ENCODE measurements around the gene TRIM65.

DNA sequence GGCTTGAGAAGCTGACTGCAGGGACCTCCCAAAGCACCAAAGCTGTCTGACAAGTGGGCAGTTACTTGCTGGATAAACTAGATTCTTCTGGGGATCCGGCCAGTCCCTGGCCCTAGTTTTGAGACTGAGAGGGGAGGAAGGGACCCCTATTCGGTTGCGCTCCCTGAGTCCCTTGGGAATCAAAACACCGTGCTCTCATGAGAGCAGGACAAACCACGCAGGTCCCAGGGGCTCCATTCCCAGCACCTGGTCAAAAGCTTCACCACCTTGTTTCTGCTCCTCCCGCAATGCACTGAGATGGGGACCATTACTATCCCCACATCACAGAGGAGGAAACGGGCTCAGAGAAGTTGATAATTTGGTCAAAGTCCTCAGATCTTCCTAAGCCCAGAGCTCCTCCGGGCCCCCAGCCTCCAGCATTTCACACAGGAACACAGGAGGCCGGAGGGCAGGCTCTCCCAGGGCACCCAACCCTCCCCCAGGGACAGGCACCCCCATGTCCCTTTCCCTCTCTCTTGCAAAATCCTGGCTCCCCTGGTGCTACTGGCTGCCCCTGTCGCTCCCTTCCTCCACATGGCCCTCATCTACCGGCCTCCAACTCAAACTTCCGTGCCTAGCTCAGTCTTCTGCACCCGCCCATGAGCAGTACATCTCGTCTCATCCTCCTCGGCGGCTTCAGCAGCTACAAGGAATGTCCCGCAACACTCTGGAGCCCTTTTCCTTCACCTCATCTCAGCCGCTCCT, 3.3 kb downstream of the TRIM65 start:
- TF ChIP-seq EZH2phosphoT487 (IDR thresholded peaks at IDR 0.05; ENCODE audit: unreplicated experiment) (no peak), ZNF331 (CRISPR knock-in tag; IDR thresholded peaks at IDR 0.05; ENCODE audit: low read depth) (no peak), POLR2AphosphoS5 (IDR thresholded peaks at IDR 0.05; ENCODE audit: low read depth) (no peak), EZH2 (IDR thresholded peaks at IDR 0.05; ENCODE audit: low read depth, unreplicated experiment) (no peak), JUNB (IDR thresholded peaks at IDR 0.05; ENCODE audit: unreplicated experiment) (no peak), CREB1 (CRISPR knock-in tag; IDR thresholded peaks at IDR 0.05; ENCODE audit: low read depth) (no peak), ZNF114 (CRISPR knock-in tag; IDR thresholded peaks at IDR 0.05) (no peak), STAT1 (IDR thresholded peaks at IDR 0.05; ENCODE audit: unreplicated experiment) (no peak), NANOG (IDR thresholded peaks at IDR 0.05; ENCODE audit: borderline replicate concordance) (no peak)
- TF ChIP-seq, protein P1, sequence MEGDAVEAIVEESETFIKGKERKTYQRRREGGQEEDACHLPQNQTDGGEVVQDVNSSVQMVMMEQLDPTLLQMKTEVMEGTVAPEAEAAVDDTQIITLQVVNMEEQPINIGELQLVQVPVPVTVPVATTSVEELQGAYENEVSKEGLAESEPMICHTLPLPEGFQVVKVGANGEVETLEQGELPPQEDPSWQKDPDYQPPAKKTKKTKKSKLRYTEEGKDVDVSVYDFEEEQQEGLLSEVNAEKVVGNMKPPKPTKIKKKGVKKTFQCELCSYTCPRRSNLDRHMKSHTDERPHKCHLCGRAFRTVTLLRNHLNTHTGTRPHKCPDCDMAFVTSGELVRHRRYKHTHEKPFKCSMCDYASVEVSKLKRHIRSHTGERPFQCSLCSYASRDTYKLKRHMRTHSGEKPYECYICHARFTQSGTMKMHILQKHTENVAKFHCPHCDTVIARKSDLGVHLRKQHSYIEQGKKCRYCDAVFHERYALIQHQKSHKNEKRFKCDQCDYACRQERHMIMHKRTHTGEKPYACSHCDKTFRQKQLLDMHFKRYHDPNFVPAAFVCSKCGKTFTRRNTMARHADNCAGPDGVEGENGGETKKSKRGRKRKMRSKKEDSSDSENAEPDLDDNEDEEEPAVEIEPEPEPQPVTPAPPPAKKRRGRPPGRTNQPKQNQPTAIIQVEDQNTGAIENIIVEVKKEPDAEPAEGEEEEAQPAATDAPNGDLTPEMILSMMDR (conservative IDR thresholded peaks at IDR 0.05; ENCODE audit: low read depth in 2 of 2) = no peak
- TF ChIP-seq, protein P2, sequence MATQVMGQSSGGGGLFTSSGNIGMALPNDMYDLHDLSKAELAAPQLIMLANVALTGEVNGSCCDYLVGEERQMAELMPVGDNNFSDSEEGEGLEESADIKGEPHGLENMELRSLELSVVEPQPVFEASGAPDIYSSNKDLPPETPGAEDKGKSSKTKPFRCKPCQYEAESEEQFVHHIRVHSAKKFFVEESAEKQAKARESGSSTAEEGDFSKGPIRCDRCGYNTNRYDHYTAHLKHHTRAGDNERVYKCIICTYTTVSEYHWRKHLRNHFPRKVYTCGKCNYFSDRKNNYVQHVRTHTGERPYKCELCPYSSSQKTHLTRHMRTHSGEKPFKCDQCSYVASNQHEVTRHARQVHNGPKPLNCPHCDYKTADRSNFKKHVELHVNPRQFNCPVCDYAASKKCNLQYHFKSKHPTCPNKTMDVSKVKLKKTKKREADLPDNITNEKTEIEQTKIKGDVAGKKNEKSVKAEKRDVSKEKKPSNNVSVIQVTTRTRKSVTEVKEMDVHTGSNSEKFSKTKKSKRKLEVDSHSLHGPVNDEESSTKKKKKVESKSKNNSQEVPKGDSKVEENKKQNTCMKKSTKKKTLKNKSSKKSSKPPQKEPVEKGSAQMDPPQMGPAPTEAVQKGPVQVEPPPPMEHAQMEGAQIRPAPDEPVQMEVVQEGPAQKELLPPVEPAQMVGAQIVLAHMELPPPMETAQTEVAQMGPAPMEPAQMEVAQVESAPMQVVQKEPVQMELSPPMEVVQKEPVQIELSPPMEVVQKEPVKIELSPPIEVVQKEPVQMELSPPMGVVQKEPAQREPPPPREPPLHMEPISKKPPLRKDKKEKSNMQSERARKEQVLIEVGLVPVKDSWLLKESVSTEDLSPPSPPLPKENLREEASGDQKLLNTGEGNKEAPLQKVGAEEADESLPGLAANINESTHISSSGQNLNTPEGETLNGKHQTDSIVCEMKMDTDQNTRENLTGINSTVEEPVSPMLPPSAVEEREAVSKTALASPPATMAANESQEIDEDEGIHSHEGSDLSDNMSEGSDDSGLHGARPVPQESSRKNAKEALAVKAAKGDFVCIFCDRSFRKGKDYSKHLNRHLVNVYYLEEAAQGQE (IDR thresholded peaks at IDR 0.05; ENCODE audit: unreplicated experiment) = no peak
- TF ChIP-seq, protein P3, sequence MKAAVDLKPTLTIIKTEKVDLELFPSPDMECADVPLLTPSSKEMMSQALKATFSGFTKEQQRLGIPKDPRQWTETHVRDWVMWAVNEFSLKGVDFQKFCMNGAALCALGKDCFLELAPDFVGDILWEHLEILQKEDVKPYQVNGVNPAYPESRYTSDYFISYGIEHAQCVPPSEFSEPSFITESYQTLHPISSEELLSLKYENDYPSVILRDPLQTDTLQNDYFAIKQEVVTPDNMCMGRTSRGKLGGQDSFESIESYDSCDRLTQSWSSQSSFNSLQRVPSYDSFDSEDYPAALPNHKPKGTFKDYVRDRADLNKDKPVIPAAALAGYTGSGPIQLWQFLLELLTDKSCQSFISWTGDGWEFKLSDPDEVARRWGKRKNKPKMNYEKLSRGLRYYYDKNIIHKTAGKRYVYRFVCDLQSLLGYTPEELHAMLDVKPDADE (IDR thresholded peaks at IDR 0.05) = no peak
- TF ChIP-seq, protein P4, sequence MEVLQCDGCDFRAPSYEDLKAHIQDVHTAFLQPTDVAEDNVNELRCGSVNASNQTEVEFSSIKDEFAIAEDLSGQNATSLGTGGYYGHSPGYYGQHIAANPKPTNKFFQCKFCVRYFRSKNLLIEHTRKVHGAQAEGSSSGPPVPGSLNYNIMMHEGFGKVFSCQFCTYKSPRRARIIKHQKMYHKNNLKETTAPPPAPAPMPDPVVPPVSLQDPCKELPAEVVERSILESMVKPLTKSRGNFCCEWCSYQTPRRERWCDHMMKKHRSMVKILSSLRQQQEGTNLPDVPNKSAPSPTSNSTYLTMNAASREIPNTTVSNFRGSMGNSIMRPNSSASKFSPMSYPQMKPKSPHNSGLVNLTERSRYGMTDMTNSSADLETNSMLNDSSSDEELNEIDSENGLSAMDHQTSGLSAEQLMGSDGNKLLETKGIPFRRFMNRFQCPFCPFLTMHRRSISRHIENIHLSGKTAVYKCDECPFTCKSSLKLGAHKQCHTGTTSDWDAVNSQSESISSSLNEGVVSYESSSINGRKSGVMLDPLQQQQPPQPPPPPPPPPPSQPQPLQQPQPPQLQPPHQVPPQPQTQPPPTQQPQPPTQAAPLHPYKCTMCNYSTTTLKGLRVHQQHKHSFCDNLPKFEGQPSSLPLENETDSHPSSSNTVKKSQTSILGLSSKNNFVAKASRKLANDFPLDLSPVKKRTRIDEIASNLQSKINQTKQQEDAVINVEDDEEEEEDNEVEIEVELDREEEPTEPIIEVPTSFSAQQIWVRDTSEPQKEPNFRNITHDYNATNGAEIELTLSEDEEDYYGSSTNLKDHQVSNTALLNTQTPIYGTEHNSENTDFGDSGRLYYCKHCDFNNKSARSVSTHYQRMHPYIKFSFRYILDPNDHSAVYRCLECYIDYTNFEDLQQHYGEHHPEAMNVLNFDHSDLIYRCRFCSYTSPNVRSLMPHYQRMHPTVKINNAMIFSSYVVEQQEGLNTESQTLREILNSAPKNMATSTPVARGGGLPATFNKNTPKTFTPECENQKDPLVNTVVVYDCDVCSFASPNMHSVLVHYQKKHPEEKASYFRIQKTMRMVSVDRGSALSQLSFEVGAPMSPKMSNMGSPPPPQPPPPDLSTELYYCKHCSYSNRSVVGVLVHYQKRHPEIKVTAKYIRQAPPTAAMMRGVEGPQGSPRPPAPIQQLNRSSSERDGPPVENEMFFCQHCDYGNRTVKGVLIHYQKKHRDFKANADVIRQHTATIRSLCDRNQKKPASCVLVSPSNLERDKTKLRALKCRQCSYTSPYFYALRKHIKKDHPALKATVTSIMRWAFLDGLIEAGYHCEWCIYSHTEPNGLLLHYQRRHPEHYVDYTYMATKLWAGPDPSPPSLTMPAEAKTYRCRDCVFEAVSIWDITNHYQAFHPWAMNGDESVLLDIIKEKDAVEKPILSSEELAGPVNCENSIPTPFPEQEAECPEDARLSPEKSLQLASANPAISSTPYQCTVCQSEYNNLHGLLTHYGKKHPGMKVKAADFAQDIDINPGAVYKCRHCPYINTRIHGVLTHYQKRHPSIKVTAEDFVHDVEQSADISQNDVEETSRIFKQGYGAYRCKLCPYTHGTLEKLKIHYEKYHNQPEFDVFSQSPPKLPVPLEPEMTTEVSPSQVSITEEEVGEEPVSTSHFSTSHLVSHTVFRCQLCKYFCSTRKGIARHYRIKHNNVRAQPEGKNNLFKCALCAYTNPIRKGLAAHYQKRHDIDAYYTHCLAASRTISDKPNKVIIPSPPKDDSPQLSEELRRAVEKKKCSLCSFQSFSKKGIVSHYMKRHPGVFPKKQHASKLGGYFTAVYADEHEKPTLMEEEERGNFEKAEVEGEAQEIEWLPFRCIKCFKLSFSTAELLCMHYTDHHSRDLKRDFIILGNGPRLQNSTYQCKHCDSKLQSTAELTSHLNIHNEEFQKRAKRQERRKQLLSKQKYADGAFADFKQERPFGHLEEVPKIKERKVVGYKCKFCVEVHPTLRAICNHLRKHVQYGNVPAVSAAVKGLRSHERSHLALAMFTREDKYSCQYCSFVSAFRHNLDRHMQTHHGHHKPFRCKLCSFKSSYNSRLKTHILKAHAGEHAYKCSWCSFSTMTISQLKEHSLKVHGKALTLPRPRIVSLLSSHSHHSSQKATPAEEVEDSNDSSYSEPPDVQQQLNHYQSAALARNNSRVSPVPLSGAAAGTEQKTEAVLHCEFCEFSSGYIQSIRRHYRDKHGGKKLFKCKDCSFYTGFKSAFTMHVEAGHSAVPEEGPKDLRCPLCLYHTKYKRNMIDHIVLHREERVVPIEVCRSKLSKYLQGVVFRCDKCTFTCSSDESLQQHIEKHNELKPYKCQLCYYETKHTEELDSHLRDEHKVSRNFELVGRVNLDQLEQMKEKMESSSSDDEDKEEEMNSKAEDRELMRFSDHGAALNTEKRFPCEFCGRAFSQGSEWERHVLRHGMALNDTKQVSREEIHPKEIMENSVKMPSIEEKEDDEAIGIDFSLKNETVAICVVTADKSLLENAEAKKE (CRISPR knock-in tag; IDR thresholded peaks at IDR 0.05) = no peak
